ENCODE data around the gene ERVK3-1. TPM values are rescaled to one million over a fixed set of nuclear protein-coding genes. Genes with fewer than 3 reads are reported as not detected.

ERVK3-1 gene
- total RNA-seq, 1 experiment from 2014 or later = 84.0 TPM

- DNase-seq (ENCODE audit: low read depth, low spot score) (no peak), ATAC-seq (no peak)
- Histone ChIP-seq H3K36me3 (ENCODE audit: control insufficient read depth, insufficient read depth, low read length) (no peaks in the 10 kb centered on the region), H3K4me3 (ENCODE audit: low read depth in 2 of 2, low read length in 2 of 2) (no peak overlapping the region), H3K27me3 (ENCODE audit: control insufficient read depth, insufficient read depth, low read length) (no peaks in the 10 kb centered on the region), H3K9me3 (ENCODE audit: control insufficient read depth, insufficient read depth, low read depth, low read length) (peaks cover 69% of the 10 kb centered on the region), H3K27ac (ENCODE audit: low read length) (no peak overlapping the region), H3K4me1 (ENCODE audit: control insufficient read depth, insufficient read depth, low read length) (no peaks in the 10 kb centered on the region)
- POLR2A ChIA-PET = no interaction called here
- BruUV-seq (replicated peaks) = TSS peak; percentile 63
- no peak for TF ChIP-seq REST (IDR thresholded peaks at IDR 0.05; ENCODE audit: insufficient read depth in 1 of 2, low read depth in 2 of 2, low read length in 1 of 2)
- no peak for TF ChIP-seq TCF7L2 (IDR thresholded peaks at IDR 0.05; ENCODE audit: low read depth, low read length)
- no peak for TF ChIP-seq POLR2AphosphoS5 (IDR thresholded peaks at IDR 0.05; ENCODE audit: low read depth, low read length)
- intact Hi-C loops (cut with micrococcal nuclease; ENCODE audit: unreplicated experiment) (no loop called here), in situ Hi-C loops (cut with HindIII; ENCODE audit: low pct_unique_long_range_greater_than_20kb, low sequenced_read_pairs) (no loop called here)
- CTCF ChIA-PET = no interaction called here
These were observed 42.3 kb upstream of the ERVK3-1 start for GRCh38 chr19:58262922-58263296.

- in situ Hi-C loops (cut with HindIII; ENCODE audit: low pct_unique_long_range_greater_than_20kb, low sequenced_read_pairs) (no loop called here), intact Hi-C loops (cut with micrococcal nuclease; ENCODE audit: unreplicated experiment) (no loop called here)
- Histone ChIP-seq H3K4me1 (ENCODE audit: control insufficient read depth, insufficient read depth, low read length) (no peaks in the 10 kb centered on the region), H3K27me3 (ENCODE audit: control insufficient read depth, insufficient read depth, low read length) (no peaks in the 10 kb centered on the region), H3K36me3 (ENCODE audit: control insufficient read depth, insufficient read depth, low read length) (no peaks in the 10 kb centered on the region), H3K9me3 (ENCODE audit: control insufficient read depth, insufficient read depth, low read depth, low read length) (peaks cover 60% of the 10 kb centered on the region), H3K27ac (ENCODE audit: low read length) (no peak overlapping the region), H3K4me3 (ENCODE audit: low read depth in 2 of 2, low read length in 2 of 2) (no peak overlapping the region)
- POLR2A ChIA-PET = no interaction called here
- TF ChIP-seq SIN3A (IDR thresholded peaks at IDR 0.05; ENCODE audit: borderline replicate concordance, insufficient read depth, low read depth, low read length) (no peak), REST (IDR thresholded peaks at IDR 0.05; ENCODE audit: insufficient read depth in 1 of 2, low read depth in 2 of 2, low read length in 1 of 2) (no peak), POLR2AphosphoS5 (IDR thresholded peaks at IDR 0.05; ENCODE audit: low read depth, low read length) (no peak), CTCF (IDR thresholded peaks at IDR 0.05) (no peak), TCF7L2 (IDR thresholded peaks at IDR 0.05; ENCODE audit: low read depth, low read length) (no peak)
- ATAC-seq (no peak), DNase-seq (ENCODE audit: low read depth, low spot score) (no peak)
- CTCF ChIA-PET = no interaction called here
- no TSS peak for BruUV-seq (replicated peaks)
These were observed 40.1 kb upstream of the ERVK3-1 start for GRCh38 chr19:58265100-58265499.
